Pulmonary artery endothelial cell (primary cell): ENCODE measurements around the gene KRTAP17-1. TPM values are rescaled to one million over a fixed set of nuclear protein-coding genes. Genes with fewer than 3 reads are reported as not detected.

ENCODE experiments used
- total RNA-seq: library from RNA; depleted of rRNA; stranded (reverse); fragments of >200 nt; gene quantifications from 2 replicates; pipeline ENCODE4 v1.2.3, GENCODE V29; 2014

KRTAP17-1 gene
- total RNA-seq, 1 donor from 2014 or later: not detected

Other genes with a start within 250 kb of the KRTAP17-1 start
- gene KRTAP2-4, start 249.8 kb downstream of the KRTAP17-1 start, total RNA-seq: not detected in 2 replicates
- gene KRTAP4-7, start 231.6 kb downstream of the KRTAP17-1 start, total RNA-seq: not detected in 2 replicates
- not detected in 2 replicates for gene KRTAP4-8, start 217.6 kb downstream of the KRTAP17-1 start, total RNA-seq
- not detected in 2 replicates for gene KRTAP4-16, start 213.5 kb downstream of the KRTAP17-1 start, total RNA-seq
- not detected in 2 replicates for gene KRTAP4-9, start 210.3 kb downstream of the KRTAP17-1 start, total RNA-seq
- gene KRTAP4-11, start 197.3 kb downstream of the KRTAP17-1 start, total RNA-seq: not detected in 2 replicates
- not detected in 2 replicates for gene KRTAP4-12, start 191.5 kb downstream of the KRTAP17-1 start, total RNA-seq
- gene KRTAP4-6, start 175.2 kb downstream of the KRTAP17-1 start, total RNA-seq: not detected in 2 replicates
- gene KRTAP4-5, start 165.9 kb downstream of the KRTAP17-1 start, total RNA-seq: not detected in 2 replicates
- not detected in 2 replicates for gene KRTAP4-4, start 155.0 kb downstream of the KRTAP17-1 start, total RNA-seq
- not detected in 2 replicates for gene KRTAP4-3, start 147.5 kb downstream of the KRTAP17-1 start, total RNA-seq
- gene KRTAP4-2, start 137.5 kb downstream of the KRTAP17-1 start, total RNA-seq: not detected in 2 replicates
- gene KRTAP4-1, start 130.8 kb downstream of the KRTAP17-1 start, total RNA-seq: not detected in 2 replicates
- gene KRTAP9-1, start 125.8 kb downstream of the KRTAP17-1 start, total RNA-seq: not detected in 2 replicates
- gene KRTAP9-2, start 89.1 kb downstream of the KRTAP17-1 start, total RNA-seq: not detected in 2 replicates
- not detected in 2 replicates for gene KRTAP9-3, start 83.3 kb downstream of the KRTAP17-1 start, total RNA-seq
- not detected in 2 replicates for gene KRTAP9-8, start 77.7 kb downstream of the KRTAP17-1 start, total RNA-seq
- gene KRTAP9-4, start 66.0 kb downstream of the KRTAP17-1 start, total RNA-seq: not detected in 2 replicates
- gene KRTAP9-9, start 60.3 kb downstream of the KRTAP17-1 start, total RNA-seq: not detected in 2 replicates
- gene KRTAP9-6, start 50.3 kb downstream of the KRTAP17-1 start, total RNA-seq: not detected in 2 replicates
- not detected in 2 replicates for gene KRTAP9-7, start 40.0 kb downstream of the KRTAP17-1 start, total RNA-seq
- not detected in 2 replicates for gene KRTAP29-1, start 12.9 kb downstream of the KRTAP17-1 start, total RNA-seq
- not detected in 2 replicates for gene KRTAP16-1, start 6.4 kb downstream of the KRTAP17-1 start, total RNA-seq
- gene KRT33A, start 35.1 kb upstream of the KRTAP17-1 start, total RNA-seq: not detected in 2 replicates
- not detected in 2 replicates for gene KRT33B, start 54.1 kb upstream of the KRTAP17-1 start, total RNA-seq
- gene KRT34, start 66.6 kb upstream of the KRTAP17-1 start, total RNA-seq: not detected in 2 replicates
- not detected in 2 replicates for gene KRT31, start 81.9 kb upstream of the KRTAP17-1 start, total RNA-seq
- not detected in 2 replicates for gene KRT37, start 108.9 kb upstream of the KRTAP17-1 start, total RNA-seq
- gene KRT38, start 125.3 kb upstream of the KRTAP17-1 start, total RNA-seq: not detected in 2 replicates
- gene KRT32, start 151.7 kb upstream of the KRTAP17-1 start, total RNA-seq: not detected in 2 replicates
- gene KRT35, start 165.4 kb upstream of the KRTAP17-1 start, total RNA-seq: not detected in 2 replicates
- not detected in 2 replicates for gene KRT36, start 174.2 kb upstream of the KRTAP17-1 start, total RNA-seq
- not detected in 2 replicates for gene KRT13, start 189.9 kb upstream of the KRTAP17-1 start, total RNA-seq
- gene KRT15, start 203.2 kb upstream of the KRTAP17-1 start, total RNA-seq: 1.6 and 3.4 TPM in 2 replicates
- gene KRT19, start 212.6 kb upstream of the KRTAP17-1 start, total RNA-seq: 63.6 and 81.6 TPM in 2 replicates